Ammon's horn (tissue), 1 donor: ENCODE data around the gene NRXN3.
A peak's percentile ranks its signal among the peaks of the same experiment; 100 is the strongest.

Experiments
- DNase-seq: peaks from one replicate; pipeline ENCODE4 v3.0.0-alpha.2; 2016; ENCODE audit warnings: low spot score

Gene NRXN3

GRCh38 chr14:79225815-79226214 is 1055.6 kb downstream of the NRXN3 start:
- DNase-seq, result no peak

- DNase-seq, result no peak
These were observed 1059.3 kb downstream of the NRXN3 start for GRCh38 chr14:79229383-79229909.

- peak; percentile 4 for DNase-seq
These were observed 1072.5 kb downstream of the NRXN3 start for GRCh38 chr14:79242666-79243065.

GRCh38 chr14:79246173-79246572 is 1076.0 kb downstream of the NRXN3 start:
- no peak for DNase-seq

GRCh38 chr14:79248126-79248525 is 1078.0 kb downstream of the NRXN3 start:
- no peak for DNase-seq

GRCh38 chr14:79248771-79249170 is 1078.6 kb downstream of the NRXN3 start:
- DNase-seq, result no peak

- DNase-seq, result no peak
These were observed 1081.1 kb downstream of the NRXN3 start for GRCh38 chr14:79251278-79251677.

GRCh38 chr14:79253576-79253975 is 1083.4 kb downstream of the NRXN3 start:
- peak; percentile 22 for DNase-seq

- no peak for DNase-seq
These were observed 1084.0 kb downstream of the NRXN3 start for GRCh38 chr14:79254069-79254775.

- no peak for DNase-seq
These were observed 1086.2 kb downstream of the NRXN3 start for GRCh38 chr14:79256380-79256779.

- no peak for DNase-seq
These were observed 1090.2 kb downstream of the NRXN3 start for GRCh38 chr14:79260406-79260805.

GRCh38 chr14:79265366-79265946 is 1095.3 kb downstream of the NRXN3 start:
- no peak for DNase-seq

GRCh38 chr14:79270361-79270760 is 1100.2 kb downstream of the NRXN3 start:
- DNase-seq, result no peak

GRCh38 chr14:79271122-79271521 is 1100.9 kb downstream of the NRXN3 start:
- no peak for DNase-seq

GRCh38 chr14:79274641-79275291 is 1104.6 kb downstream of the NRXN3 start:
- DNase-seq, result no peak

- no peak for DNase-seq
These were observed 1105.1 kb downstream of the NRXN3 start for GRCh38 chr14:79275292-79275655.

- no peak for DNase-seq
These were observed 1108.2 kb downstream of the NRXN3 start for GRCh38 chr14:79278286-79278797.

GRCh38 chr14:79278798-79279644 is 1108.8 kb downstream of the NRXN3 start:
- peak; percentile 80 for DNase-seq

- no peak for DNase-seq
These were observed 1109.7 kb downstream of the NRXN3 start for GRCh38 chr14:79279645-79280597.

GRCh38 chr14:79281244-79282152 is 1111.3 kb downstream of the NRXN3 start:
- DNase-seq, result no peak
